T-helper 2 cell (primary cell): ENCODE measurements around the gene LRBA.

ENCODE experiments used
- DNase-seq, 5 experiments: peaks; one replicate each; pipeline versions ENCODE4 v3.0.0 to v3.0.0-alpha.2; 2012 to 2022

The LRBA gene

GRCh38 chr4:150355858-150356455 is 659.1 kb downstream of the LRBA start:
- DNase-seq: no peak

GRCh38 chr4:150355418-150355817 is 659.7 kb downstream of the LRBA start:
- no peak for DNase-seq

GRCh38 chr4:150354214-150354796 is 660.8 kb downstream of the LRBA start:
- DNase-seq: no peak

- no peak for DNase-seq
Measured at GRCh38 chr4:150348079-150348478, 667.0 kb downstream of the LRBA start.

- no peak for DNase-seq
Measured at GRCh38 chr4:150345207-150345744, 669.8 kb downstream of the LRBA start.

- DNase-seq: no peak
Measured at GRCh38 chr4:150343796-150344195, 671.3 kb downstream of the LRBA start.

- no peak for DNase-seq
Measured at GRCh38 chr4:150342945-150343344, 672.1 kb downstream of the LRBA start.

GRCh38 chr4:150337734-150338133 is 677.4 kb downstream of the LRBA start:
- DNase-seq: no peak

GRCh38 chr4:150336676-150337412 is 678.2 kb downstream of the LRBA start:
- no peak for DNase-seq

- DNase-seq: no peak
Measured at GRCh38 chr4:150332961-150333360, 682.1 kb downstream of the LRBA start.

GRCh38 chr4:150332086-150332485 is 683.0 kb downstream of the LRBA start:
- DNase-seq: no peak

- no peak for DNase-seq
Measured at GRCh38 chr4:150329373-150329772, 685.7 kb downstream of the LRBA start.

GRCh38 chr4:150328496-150328895 is 686.6 kb downstream of the LRBA start:
- no peak for DNase-seq

GRCh38 chr4:150327262-150327780 is 687.8 kb downstream of the LRBA start:
- DNase-seq: no peak

GRCh38 chr4:150325872-150326271 is 689.2 kb downstream of the LRBA start:
- no peak for DNase-seq

- no peak for DNase-seq
Measured at GRCh38 chr4:150323406-150324325, 691.4 kb downstream of the LRBA start.

- no peak for DNase-seq
Measured at GRCh38 chr4:150322646-150323045, 692.4 kb downstream of the LRBA start.

GRCh38 chr4:150321113-150321512 is 694.0 kb downstream of the LRBA start:
- DNase-seq: no peak

GRCh38 chr4:150318971-150319370 is 696.1 kb downstream of the LRBA start:
- DNase-seq: no peak

- DNase-seq: no peak
Measured at GRCh38 chr4:150318527-150318926, 696.6 kb downstream of the LRBA start.

- DNase-seq: no peak
Measured at GRCh38 chr4:150316332-150317205, 698.5 kb downstream of the LRBA start.

- no peak for DNase-seq
Measured at GRCh38 chr4:150315691-150316090, 699.4 kb downstream of the LRBA start.
